HUES64 (cell line): ENCODE data around the gene ATP1A4. TPM values are rescaled to one million over a fixed set of nuclear protein-coding genes. Genes with fewer than 3 reads are reported as not detected.
"Not testable (repeated sequence)": the region's sequence is repeated elsewhere in the genome, so short reads cannot be mapped to it uniquely, and the experiment has no call there.

Experiments used
- H3K27ac ChIP-seq: 2 replicates; pipeline ENCODE4 v1.7.0; 2013; ENCODE audit warnings: low read depth, low read length, inconsistent platforms
- H3K27me3 ChIP-seq: 2 replicates; pipeline ENCODE4 v1.6.1; 2013; ENCODE audit warnings: mild to moderate bottlenecking, low read length; ENCODE audit not compliant: insufficient read depth
- H3K36me3 ChIP-seq: 2 replicates; pipeline ENCODE4 v1.6.1; 2013; ENCODE audit warnings: mild to moderate bottlenecking, low read length; ENCODE audit not compliant: insufficient read depth
- H3K4me1 ChIP-seq: 2 replicates; pipeline ENCODE4 v1.6.1; 2013; ENCODE audit warnings: mild to moderate bottlenecking, low read length, moderate library complexity; ENCODE audit not compliant: insufficient read depth
- H3K4me3 ChIP-seq: 2 replicates; pipeline ENCODE4 v1.5.1; 2013; ENCODE audit warnings: mild to moderate bottlenecking, low read length, moderate library complexity
- H3K9ac ChIP-seq: 2 replicates; pipeline ENCODE4 v1.6.1; 2013; ENCODE audit warnings: mild to moderate bottlenecking, low read depth, low read length
- H3K9me3 ChIP-seq: 2 replicates; pipeline ENCODE4 v1.6.1; 2013; ENCODE audit warnings: low read depth, low read length; ENCODE audit not compliant: insufficient read depth
- WGBS: fragments of 150-250, 120-280 bp; methylation state at CpG from one replicate; pipeline ENCODE4 v1.1.7; 2013; ENCODE audit warnings: missing lambda C conversion rate; 5-methylcytosine and 5-hydroxymethylcytosine counted together
- polyA plus RNA-seq, 2 experiments: library from polyadenylated mRNA; stranded (reverse); fragments of 50-300 nt; gene quantifications; one replicate each; pipeline ENCODE4 v1.2.3, GENCODE V29; 2013

Gene ATP1A4
- 0.40 TPM for polyA plus RNA-seq (2013, experiment 1 of 2)
- polyA plus RNA-seq (2013, experiment 2 of 2) = 0.19 TPM

GRCh38 chr1:160151303-160151702 lies at the start of gene ATP1A4:
TSS of gene ATP1A4 (plus strand) at chr1:160151603. CDS start at chr1:160152041, 438 bp downstream.
- no peaks in the 10 kb centered on the region for H3K27me3 ChIP-seq
- H3K9ac ChIP-seq = no peak within 1 kb of the TSS
- H3K36me3 ChIP-seq = no peaks in the 10 kb centered on the region
- H3K27ac ChIP-seq = no peak within 1 kb of the TSS
- no peaks in the 10 kb centered on the region for H3K9me3 ChIP-seq
- H3K4me3 ChIP-seq = no peak within 1 kb of the TSS
- H3K4me1 ChIP-seq = no peaks in the 10 kb centered on the region
- WGBS = 93% methylated on average over 6 of the region's 6 CpGs

- H3K4me1 ChIP-seq = peaks cover 31% of the 10 kb centered on the region
- no peaks in the 10 kb centered on the region for H3K9me3 ChIP-seq
- H3K4me3 ChIP-seq = no peak overlapping the region
- H3K36me3 ChIP-seq = no peaks in the 10 kb centered on the region
- H3K27me3 ChIP-seq = peaks cover 10% of the 10 kb centered on the region; the same call in 1 of the 2 replicates
- 84% methylated on average over 9 of the region's 9 CpGs for WGBS
- H3K27ac ChIP-seq = no peak overlapping the region
- H3K9ac ChIP-seq = no peak overlapping the region
Measured at GRCh38 chr1:160101717-160102522, 49.5 kb upstream of the ATP1A4 start.

GRCh38 chr1:160103658-160104408 lies 47.6 kb upstream of the ATP1A4 start:
- no peaks in the 10 kb centered on the region for H3K36me3 ChIP-seq
- 64% methylated on average over 5 of the region's 6 CpGs for WGBS
- H3K4me1 ChIP-seq = peaks cover 26% of the 10 kb centered on the region
- H3K4me3 ChIP-seq = no peak overlapping the region
- H3K9me3 ChIP-seq = no peaks in the 10 kb centered on the region
- peaks cover 10% of the 10 kb centered on the region; the same call in 1 of the 2 replicates for H3K27me3 ChIP-seq
- H3K9ac ChIP-seq = no peak overlapping the region
- no peak overlapping the region for H3K27ac ChIP-seq

- no peak overlapping the region for H3K27ac ChIP-seq
- peaks cover 24% of the 10 kb centered on the region for H3K4me1 ChIP-seq
- H3K4me3 ChIP-seq = no peak overlapping the region
- H3K9ac ChIP-seq = no peak overlapping the region
- no peaks in the 10 kb centered on the region for H3K36me3 ChIP-seq
- 76% methylated on average over 3 of the region's 3 CpGs for WGBS
- H3K27me3 ChIP-seq = peaks cover 7% of the 10 kb centered on the region; the same call in 1 of the 2 replicates
- H3K9me3 ChIP-seq = no peaks in the 10 kb centered on the region
Measured at GRCh38 chr1:160104486-160104885, 46.9 kb upstream of the ATP1A4 start.

GRCh38 chr1:160105155-160105554 lies 46.2 kb upstream of the ATP1A4 start:
- Histone ChIP-seq H3K27ac (no peak overlapping the region), H3K9ac (no peak overlapping the region), H3K4me3 (no peak overlapping the region), H3K4me1 (peaks cover 28% of the 10 kb centered on the region), H3K27me3 (no peaks in the 10 kb centered on the region; the same call in 1 of the 2 replicates), H3K9me3 (no peaks in the 10 kb centered on the region), H3K36me3 (no peaks in the 10 kb centered on the region)
- 97% methylated on average over 5 of the region's 5 CpGs for WGBS

- H3K9me3 ChIP-seq = no peaks in the 10 kb centered on the region
Measured at GRCh38 chr1:160107512-160107911, 43.9 kb upstream of the ATP1A4 start.

GRCh38 chr1:160108888-160109662 lies 42.3 kb upstream of the ATP1A4 start:
- Histone ChIP-seq H3K4me1 (peaks cover 25% of the 10 kb centered on the region), H3K27ac (peak overlapping the region; percentile 54; the same call in 1 of the 2 replicates), H3K4me3 (no peak overlapping the region), H3K9ac (no peak overlapping the region), H3K27me3 (no peaks in the 10 kb centered on the region), H3K9me3 (no peaks in the 10 kb centered on the region), H3K36me3 (no peaks in the 10 kb centered on the region)
- WGBS = 32% methylated on average over 6 of the region's 6 CpGs

More at GRCh38 chr1:160107512-160107911, 43.9 kb upstream of the ATP1A4 start:
- H3K4me1 ChIP-seq = peaks cover 25% of the 10 kb centered on the region
- no peak overlapping the region for H3K4me3 ChIP-seq
- no peaks in the 10 kb centered on the region for H3K27me3 ChIP-seq
- no peak overlapping the region for H3K27ac ChIP-seq
- H3K36me3 ChIP-seq = no peaks in the 10 kb centered on the region
- H3K9ac ChIP-seq = no peak overlapping the region
- 94% methylated on average over 1 of the region's 1 CpG for WGBS

- Histone ChIP-seq H3K27me3 (no peaks in the 10 kb centered on the region), H3K4me3 (no peak overlapping the region), H3K4me1 (peaks cover 25% of the 10 kb centered on the region), H3K9me3 (no peaks in the 10 kb centered on the region), H3K9ac (no peak overlapping the region), H3K27ac (no peak overlapping the region), H3K36me3 (no peaks in the 10 kb centered on the region)
- 65% methylated on average over 4 of the region's 4 CpGs for WGBS
Measured at GRCh38 chr1:160109686-160110085, 41.7 kb upstream of the ATP1A4 start.

GRCh38 chr1:160111462-160111861 lies 39.9 kb upstream of the ATP1A4 start:
- WGBS = 96% methylated on average over 10 of the region's 10 CpGs
- H3K36me3 ChIP-seq, H3K9me3 ChIP-seq, H3K27me3 ChIP-seq, H3K4me3 ChIP-seq, H3K9ac ChIP-seq, H3K27ac ChIP-seq: not testable (repeated sequence)
- peaks cover 32% of the 10 kb centered on the region for H3K4me1 ChIP-seq

GRCh38 chr1:160112357-160112756 lies 39.0 kb upstream of the ATP1A4 start:
- H3K9ac ChIP-seq = no peak overlapping the region
- H3K27me3 ChIP-seq = no peaks in the 10 kb centered on the region
- H3K36me3 ChIP-seq = no peaks in the 10 kb centered on the region
- peaks cover 40% of the 10 kb centered on the region for H3K4me1 ChIP-seq
- 90% methylated on average over 11 of the region's 12 CpGs for WGBS
- H3K9me3 ChIP-seq = no peaks in the 10 kb centered on the region
- H3K4me3 ChIP-seq = no peak overlapping the region
- no peak overlapping the region for H3K27ac ChIP-seq
